ENCODE measurements around the gene ERI3.

The ERI3 gene

GRCh38 chr1:44334968-44335367 lies 20.1 kb downstream of the ERI3 start:
- TF ChIP-seq CTCF (IDR thresholded peaks at IDR 0.05): no peak
- no peak overlapping the region for H3K4me3 ChIP-seq (ENCODE audit: low read depth, low read length)
- no peaks in the 10 kb centered on the region for H3K9me3 ChIP-seq (ENCODE audit: control insufficient read depth, low read length)
- no peaks in the 10 kb centered on the region for H3K36me3 ChIP-seq (ENCODE audit: control insufficient read depth, insufficient read depth, low read length)
- H3K4me2 ChIP-seq (ENCODE audit: low read length): no peak overlapping the region
- no peak overlapping the region for H3K9ac ChIP-seq
- peaks cover 2% of the 10 kb centered on the region for H3K79me2 ChIP-seq
- no peaks in the 10 kb centered on the region for H3K27me3 ChIP-seq (ENCODE audit: control insufficient read depth, insufficient read depth, low read length)
- no peak overlapping the region for H3K27ac ChIP-seq
- no peaks in the 10 kb centered on the region for H3K4me1 ChIP-seq
- no peak overlapping the region for H2AFZ ChIP-seq

- Histone ChIP-seq H3K79me2 (no peaks in the 10 kb centered on the region), H3K9me3 (ENCODE audit: control insufficient read depth, low read length) (no peaks in the 10 kb centered on the region), H3K36me3 (ENCODE audit: control insufficient read depth, insufficient read depth, low read length) (no peaks in the 10 kb centered on the region), H3K4me1 (peaks cover 2% of the 10 kb centered on the region), H3K4me3 (ENCODE audit: low read depth, low read length) (no peak overlapping the region), H2AFZ (no peak overlapping the region), H3K9ac (no peak overlapping the region), H3K4me2 (ENCODE audit: low read length) (no peak overlapping the region), H3K27me3 (ENCODE audit: control insufficient read depth, insufficient read depth, low read length) (no peaks in the 10 kb centered on the region), H3K27ac (no peak overlapping the region)
- TF ChIP-seq CTCF (IDR thresholded peaks at IDR 0.05): no peak
Measured at GRCh38 chr1:44333376-44333775, 21.7 kb downstream of the ERI3 start.

GRCh38 chr1:44332505-44332904 lies 22.6 kb downstream of the ERI3 start:
- Histone ChIP-seq H3K9ac (no peak overlapping the region), H3K9me3 (ENCODE audit: control insufficient read depth, low read length) (no peaks in the 10 kb centered on the region), H3K79me2 (no peaks in the 10 kb centered on the region), H2AFZ (no peak overlapping the region), H3K36me3 (ENCODE audit: control insufficient read depth, insufficient read depth, low read length) (no peaks in the 10 kb centered on the region), H3K4me3 (ENCODE audit: low read depth, low read length) (no peak overlapping the region), H3K27me3 (ENCODE audit: control insufficient read depth, insufficient read depth, low read length) (no peaks in the 10 kb centered on the region), H3K4me2 (ENCODE audit: low read length) (no peak overlapping the region), H3K4me1 (peaks cover 3% of the 10 kb centered on the region), H3K27ac (no peak overlapping the region)
- TF ChIP-seq CTCF (IDR thresholded peaks at IDR 0.05): no peak

GRCh38 chr1:44330935-44331334 lies 24.1 kb downstream of the ERI3 start:
- H2AFZ ChIP-seq: no peak overlapping the region
- no peak overlapping the region for H3K9ac ChIP-seq
- TF ChIP-seq CTCF (IDR thresholded peaks at IDR 0.05): no peak

GRCh38 chr1:44328671-44329416 lies 26.2 kb downstream of the ERI3 start:
- no peaks in the 10 kb centered on the region for H3K27me3 ChIP-seq (ENCODE audit: control insufficient read depth, insufficient read depth, low read length)
- H2AFZ ChIP-seq: no peak overlapping the region
- no peak overlapping the region for H3K9ac ChIP-seq
- peaks cover 2% of the 10 kb centered on the region for H3K79me2 ChIP-seq
- TF ChIP-seq CTCF (IDR thresholded peaks at IDR 0.05): no peak
- no peaks in the 10 kb centered on the region for H3K9me3 ChIP-seq (ENCODE audit: control insufficient read depth, low read length)
- no peak overlapping the region for H3K4me2 ChIP-seq (ENCODE audit: low read length)
- H3K4me1 ChIP-seq: peaks cover 15% of the 10 kb centered on the region
- no peaks in the 10 kb centered on the region for H3K36me3 ChIP-seq (ENCODE audit: control insufficient read depth, insufficient read depth, low read length)
- H3K27ac ChIP-seq: no peak overlapping the region
- no peak overlapping the region for H3K4me3 ChIP-seq (ENCODE audit: low read depth, low read length)

More at GRCh38 chr1:44330935-44331334, 24.1 kb downstream of the ERI3 start:
- no peaks in the 10 kb centered on the region for H3K27me3 ChIP-seq (ENCODE audit: control insufficient read depth, insufficient read depth, low read length)
- H3K9me3 ChIP-seq (ENCODE audit: control insufficient read depth, low read length): no peaks in the 10 kb centered on the region
- no peaks in the 10 kb centered on the region for H3K36me3 ChIP-seq (ENCODE audit: control insufficient read depth, insufficient read depth, low read length)
- H3K27ac ChIP-seq: no peak overlapping the region
- no peak overlapping the region for H3K4me3 ChIP-seq (ENCODE audit: low read depth, low read length)
- H3K4me2 ChIP-seq (ENCODE audit: low read length): no peak overlapping the region
- H3K4me1 ChIP-seq: peaks cover 13% of the 10 kb centered on the region
- H3K79me2 ChIP-seq: no peaks in the 10 kb centered on the region

All from parathyroid adenoma (tissue), 2 donors.